Thymus (tissue), 11 donors: ENCODE measurements around the gene LRRC45. TPM values are rescaled to one million over a fixed set of nuclear protein-coding genes. Genes with fewer than 3 reads are reported as not detected.

Source experiments
- DNase-seq, 9 donors: peaks; one replicate each; pipeline ENCODE4 v3.0.0-alpha.2; 2013; ENCODE audit warnings: low spot score in 9 of 9, low read depth in 6 of 9, missing footprints in 1 of 9
- H3K27ac ChIP-seq, 2 donors: one replicate each; pipeline ENCODE4 v1.5.1; 2013; ENCODE audit warnings: control low read depth in 1 of 2, low read depth in 1 of 2, low read length in 1 of 2, mild to moderate bottlenecking in 1 of 2, moderate library complexity in 1 of 2
- H3K27me3 ChIP-seq, 2 donors: one replicate each; pipeline ENCODE4 v1.5.1; 2013; ENCODE audit warnings: low read length in 1 of 2; ENCODE audit not compliant: control insufficient read depth in 2 of 2, insufficient read depth in 1 of 2
- H3K36me3 ChIP-seq, 2 donors: one replicate each; pipeline ENCODE4 v1.5.1; 2013; ENCODE audit warnings: low read length in 1 of 2, mild to moderate bottlenecking in 1 of 2, moderate library complexity in 1 of 2; ENCODE audit not compliant: control insufficient read depth in 2 of 2, insufficient read depth in 2 of 2
- H3K4me1 ChIP-seq, 2 donors: one replicate each; pipeline ENCODE4 v1.5.1; 2013; ENCODE audit warnings: low read length in 2 of 2; ENCODE audit not compliant: control insufficient read depth in 2 of 2, insufficient read depth in 2 of 2
- H3K4me3 ChIP-seq, 2 donors: one replicate each; pipeline ENCODE4 v1.5.1; 2013; ENCODE audit warnings: low read length in 2 of 2, control low read depth in 1 of 2, mild to moderate bottlenecking in 1 of 2
- H3K9me3 ChIP-seq, 2 donors: one replicate each; pipeline ENCODE4 v1.5.1; 2013; ENCODE audit warnings: low read length in 1 of 2, mild to moderate bottlenecking in 1 of 2; ENCODE audit not compliant: control insufficient read depth in 2 of 2, insufficient read depth in 1 of 2
- WGBS: extraction: QIAGEN DNeasy Blood & Tissue Kit; methylation state at CpG from one replicate; pipeline ENCODE4 v1.1.7; 2013; 5-methylcytosine and 5-hydroxymethylcytosine counted together
- polyA plus RNA-seq: library from polyadenylated mRNA; stranded (reverse); fragments of 200-250 nt; gene quantifications from one replicate; pipeline ENCODE4 v1.2.3, GENCODE V29; 2013
- total RNA-seq: library from RNA; stranded (reverse); fragments of 120-200 nt; gene quantifications from one replicate; pipeline ENCODE4 v1.2.4, GENCODE V29; 2013
- donor health status: healthy.

LRRC45 gene
- total and polyA plus RNA-seq, 2 donors, result 15.2 to 20.7 TPM

DNA sequence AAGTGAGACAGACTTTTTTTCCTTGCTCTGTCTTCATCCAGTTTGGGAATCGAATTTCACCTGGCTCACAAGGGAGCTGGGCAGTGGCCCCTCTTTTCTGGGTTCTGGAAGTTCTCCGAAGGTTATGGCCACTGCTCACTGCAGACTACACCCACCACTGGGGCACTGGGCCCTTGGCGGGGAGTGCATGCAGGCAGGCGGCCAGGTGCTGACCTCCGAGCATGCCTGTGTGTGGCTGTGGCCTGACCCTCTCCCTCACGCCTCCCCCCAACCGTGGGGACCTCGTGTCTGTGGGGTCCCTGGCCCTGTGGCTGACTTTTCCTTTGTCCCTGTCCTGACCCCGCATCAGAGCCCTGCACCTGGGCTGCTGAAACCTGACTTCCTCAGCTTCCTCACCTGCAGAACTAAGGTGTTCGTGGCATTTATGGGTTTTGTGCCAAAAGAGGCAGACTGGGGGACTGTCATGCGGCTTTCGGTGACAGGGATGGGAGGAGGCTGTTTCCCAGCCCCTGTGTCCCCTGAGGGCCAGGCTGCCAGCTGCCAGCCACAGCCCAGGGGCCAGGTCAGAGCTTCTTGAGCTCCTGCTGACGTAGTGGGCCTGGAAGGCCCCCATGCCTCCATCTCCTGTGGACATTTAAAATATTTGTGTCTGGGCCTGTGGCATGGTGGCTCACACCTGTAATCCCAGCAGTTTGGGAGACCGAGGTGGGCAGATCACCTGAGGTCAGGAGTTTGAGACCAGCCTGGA is 24.2 kb upstream of the LRRC45 start:
- Histone ChIP-seq H3K36me3 (peaks cover 10 to 14% of the 10 kb centered on the region in 2 donors), H3K27ac (no peak overlapping the region), H3K4me1 (peaks cover 0 to 5% of the 10 kb centered on the region in 2 donors), H3K27me3 (no peaks in the 10 kb centered on the region), H3K4me3 (no peak overlapping the region), H3K9me3 (no peaks in the 10 kb centered on the region)
- 94% methylated on average over 14 of the region's 14 CpGs for WGBS
- no peak for DNase-seq

DNA sequence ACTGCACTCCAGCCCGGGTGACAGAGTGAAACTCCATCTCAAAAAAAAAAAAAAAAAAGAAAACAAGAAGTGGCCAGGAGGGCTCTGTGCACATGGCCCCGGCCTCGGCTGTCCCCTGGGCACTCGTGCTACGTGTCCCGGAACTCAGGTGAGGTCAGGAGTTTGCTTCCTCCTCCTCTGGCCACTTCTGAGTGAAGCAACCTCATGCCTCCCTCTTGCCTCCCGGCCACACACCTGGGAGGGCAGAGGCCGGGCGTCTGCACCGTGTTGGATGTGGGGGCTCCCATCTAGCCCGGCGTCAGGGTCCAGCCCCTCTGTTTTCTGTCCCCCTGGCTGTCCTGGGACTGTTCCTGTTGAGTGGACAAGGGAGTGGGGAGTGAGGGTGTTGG is 23.5 kb upstream of the LRRC45 start:
- H3K36me3 ChIP-seq, result peaks cover 10 to 14% of the 10 kb centered on the region in 2 donors
- H3K27ac ChIP-seq, result no peak overlapping the region
- no peak overlapping the region for H3K4me3 ChIP-seq
- no peaks in the 10 kb centered on the region for H3K27me3 ChIP-seq
- H3K4me1 ChIP-seq, result peaks cover 0 to 9% of the 10 kb centered on the region in 2 donors
- no peak for DNase-seq
- WGBS, result 97% methylated on average over 12 of the region's 12 CpGs
- H3K9me3 ChIP-seq, result no peaks in the 10 kb centered on the region

DNA sequence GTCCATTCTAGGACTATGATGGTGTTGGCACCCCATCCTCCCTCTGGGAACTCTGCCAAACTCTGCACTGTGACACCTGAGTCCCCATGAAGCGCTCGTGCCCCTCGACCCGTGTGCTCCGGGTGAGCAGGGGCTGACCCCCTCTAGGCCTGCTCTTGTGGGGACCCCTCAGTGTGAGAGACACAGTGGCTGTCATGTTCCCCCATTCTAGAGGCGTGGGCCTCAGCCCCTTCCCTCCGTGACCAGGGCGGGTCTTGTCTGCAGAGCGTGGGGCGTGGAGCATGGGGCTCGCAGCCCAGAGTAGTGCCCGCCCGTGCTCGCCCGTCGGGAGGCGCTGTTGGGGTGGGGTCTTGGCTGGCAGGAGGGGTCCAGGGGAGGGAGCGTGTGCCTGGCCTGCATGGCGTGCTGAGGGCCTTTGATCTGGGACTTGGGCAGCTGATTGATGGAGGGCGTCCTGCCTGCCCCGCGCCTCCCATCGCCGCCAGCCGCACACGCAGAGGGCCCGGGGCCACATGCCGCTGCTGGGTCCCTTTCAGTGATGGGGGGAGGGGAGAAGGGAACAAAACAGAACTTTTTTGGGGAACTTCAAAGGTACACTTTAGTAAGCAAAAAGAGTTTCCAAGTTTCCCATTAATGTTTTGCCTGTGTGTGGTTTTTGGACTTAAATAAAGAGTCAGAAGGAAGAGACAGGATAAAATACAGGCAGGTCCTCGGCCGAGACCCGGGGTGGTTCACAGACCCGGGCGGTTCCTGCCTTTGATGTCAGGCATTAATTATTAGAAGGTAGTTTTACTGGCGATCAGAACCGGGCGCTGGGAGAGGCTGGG is 22.9 kb upstream of the LRRC45 start:
- Histone ChIP-seq H3K9me3 (no peaks in the 10 kb centered on the region), H3K27me3 (no peaks in the 10 kb centered on the region), H3K4me3 (no peak overlapping the region), H3K27ac (no peak overlapping the region), H3K4me1 (peaks cover 0 to 11% of the 10 kb centered on the region in 2 donors), H3K36me3 (peaks cover 10 to 14% of the 10 kb centered on the region in 2 donors)
- 95% methylated on average over 36 of the region's 36 CpGs for WGBS
- no peak for DNase-seq

DNA sequence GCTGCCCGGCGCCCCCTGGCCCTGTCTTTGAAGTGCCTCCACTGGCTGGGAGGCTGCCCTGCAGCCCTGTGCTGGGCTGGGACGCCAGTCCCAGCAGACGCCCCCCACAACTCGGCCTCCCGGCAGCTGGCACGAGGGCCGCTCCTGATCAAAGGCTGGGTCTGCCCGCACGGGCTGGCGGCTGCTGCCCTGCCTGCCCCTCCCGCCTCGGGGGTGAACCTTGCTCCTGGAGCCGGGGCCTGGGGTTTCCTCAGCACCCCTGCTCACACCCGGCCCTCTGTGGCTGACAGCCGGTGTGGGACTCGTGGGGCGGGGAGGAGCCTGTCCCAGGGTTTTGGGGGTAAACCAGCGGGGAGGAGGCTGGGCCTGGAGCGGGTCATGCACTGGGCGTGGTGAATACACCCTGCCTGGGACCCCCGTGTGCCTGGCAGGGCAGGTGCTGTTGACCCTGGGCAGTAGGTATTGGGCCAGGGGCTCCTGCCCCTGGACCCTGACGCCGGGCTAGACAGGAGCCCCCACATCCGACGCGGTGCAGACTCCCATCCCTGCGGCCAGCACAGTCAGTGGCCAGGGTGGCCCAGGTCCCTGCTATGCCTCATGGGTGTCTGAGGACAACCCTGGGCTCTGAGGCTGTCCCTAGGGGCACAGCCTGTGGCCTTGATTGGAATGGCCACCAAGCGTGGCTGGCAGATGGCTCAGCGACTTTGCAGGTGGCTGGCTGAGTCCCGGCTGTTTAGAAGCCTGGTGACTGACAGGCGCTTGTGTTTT is 22.1 kb upstream of the LRRC45 start:
- Histone ChIP-seq H3K9me3 (no peaks in the 10 kb centered on the region), H3K4me1 (peaks cover 0 to 13% of the 10 kb centered on the region in 2 donors), H3K36me3 (peaks cover 10 to 14% of the 10 kb centered on the region in 2 donors), H3K27ac (no peak overlapping the region), H3K27me3 (no peaks in the 10 kb centered on the region), H3K4me3 (no peak overlapping the region)
- WGBS, result 95% methylated on average over 32 of the region's 32 CpGs
- DNase-seq, result no peak

DNA sequence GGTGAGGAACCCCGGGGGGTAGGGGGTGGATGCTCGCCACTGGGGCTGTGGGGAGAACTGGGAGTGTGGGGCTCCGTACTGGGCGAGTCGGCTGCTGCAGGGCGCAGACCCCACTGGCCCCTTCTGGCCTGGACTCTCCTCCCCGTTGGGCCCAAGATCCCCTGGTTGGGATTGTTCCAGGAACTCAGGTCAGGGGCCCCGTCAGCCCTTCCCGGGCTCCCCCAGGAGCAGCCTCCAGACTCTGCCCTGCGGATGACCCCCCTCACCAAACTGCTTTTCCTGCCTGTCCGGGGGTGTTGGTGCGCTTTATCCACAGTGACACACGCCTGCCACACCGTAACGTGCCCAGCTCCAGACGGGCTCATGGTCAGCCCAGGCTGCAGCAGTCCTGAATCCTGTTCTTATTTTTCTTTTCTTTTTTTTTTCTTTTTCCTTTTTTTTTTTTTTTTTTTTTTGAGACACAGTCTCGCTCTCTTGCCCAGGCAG is 21.5 kb upstream of the LRRC45 start:
- WGBS, result 88% methylated on average over 17 of the region's 17 CpGs
- DNase-seq, result no peak
- Histone ChIP-seq H3K9me3 (no peaks in the 10 kb centered on the region), H3K27ac (no peak overlapping the region), H3K4me3 (no peak overlapping the region), H3K36me3 (peaks cover 7 to 8% of the 10 kb centered on the region in 2 donors), H3K27me3 (no peaks in the 10 kb centered on the region), H3K4me1 (peaks cover 0 to 16% of the 10 kb centered on the region in 2 donors)

DNA sequence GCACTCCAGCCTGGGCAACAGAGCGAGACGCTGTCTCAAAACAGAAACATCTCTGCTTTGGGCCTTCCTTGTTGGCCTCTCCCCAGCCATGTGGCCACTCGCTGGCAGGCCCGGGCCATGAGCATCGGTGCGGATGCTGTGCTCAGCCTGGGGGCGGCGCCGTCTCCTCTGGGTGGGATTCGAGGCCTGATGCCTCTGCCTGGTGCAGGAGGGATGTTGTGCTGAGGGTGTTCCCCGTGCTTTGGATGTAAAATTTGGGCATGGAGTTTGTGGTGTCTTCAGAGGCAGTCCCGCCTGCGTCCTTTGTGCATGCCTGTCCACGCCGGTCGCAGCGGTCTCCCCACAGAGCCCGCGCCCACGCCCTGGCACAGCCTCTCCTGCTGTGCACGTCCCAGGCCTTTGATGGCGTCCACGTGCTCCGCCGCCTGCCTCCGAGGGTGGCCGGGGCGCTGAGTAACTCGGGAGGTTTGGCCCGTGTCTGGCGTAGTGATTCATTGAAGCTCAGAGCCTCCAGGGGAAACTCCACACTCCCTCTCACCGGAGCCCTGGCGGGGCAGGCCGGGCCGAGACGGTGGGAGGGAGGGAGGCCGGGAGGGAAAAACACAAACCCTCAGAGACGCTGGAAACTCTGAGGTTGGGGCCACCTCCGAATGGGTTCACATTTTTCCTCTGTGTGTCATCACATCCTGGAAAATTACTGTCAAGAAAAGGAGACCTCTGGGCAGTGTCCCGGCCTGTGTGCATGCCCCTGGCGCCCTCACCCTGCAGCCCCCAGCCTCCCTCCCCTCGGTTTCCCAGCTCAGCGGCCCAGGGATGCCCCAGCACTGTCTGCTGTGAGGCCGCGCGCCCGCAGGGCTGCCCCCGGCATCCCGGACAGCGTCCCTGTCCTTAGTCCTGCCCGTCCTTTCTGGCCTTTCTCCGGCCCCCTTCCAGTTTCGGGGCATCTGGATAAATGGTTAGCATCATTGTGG is 19.4 kb upstream of the LRRC45 start:
- H3K27ac ChIP-seq, result peak overlapping the region in 1 of 2 donors; percentile 64
- H3K9me3 ChIP-seq, result no peaks in the 10 kb centered on the region
- 95% methylated on average over 53 of the region's 53 CpGs for WGBS
- no peak overlapping the region for H3K4me3 ChIP-seq
- no peaks in the 10 kb centered on the region for H3K27me3 ChIP-seq
- H3K4me1 ChIP-seq, result peaks cover 0 to 16% of the 10 kb centered on the region in 2 donors
- DNase-seq, result no peak
- peaks cover 0 to 4% of the 10 kb centered on the region in 2 donors for H3K36me3 ChIP-seq

DNA sequence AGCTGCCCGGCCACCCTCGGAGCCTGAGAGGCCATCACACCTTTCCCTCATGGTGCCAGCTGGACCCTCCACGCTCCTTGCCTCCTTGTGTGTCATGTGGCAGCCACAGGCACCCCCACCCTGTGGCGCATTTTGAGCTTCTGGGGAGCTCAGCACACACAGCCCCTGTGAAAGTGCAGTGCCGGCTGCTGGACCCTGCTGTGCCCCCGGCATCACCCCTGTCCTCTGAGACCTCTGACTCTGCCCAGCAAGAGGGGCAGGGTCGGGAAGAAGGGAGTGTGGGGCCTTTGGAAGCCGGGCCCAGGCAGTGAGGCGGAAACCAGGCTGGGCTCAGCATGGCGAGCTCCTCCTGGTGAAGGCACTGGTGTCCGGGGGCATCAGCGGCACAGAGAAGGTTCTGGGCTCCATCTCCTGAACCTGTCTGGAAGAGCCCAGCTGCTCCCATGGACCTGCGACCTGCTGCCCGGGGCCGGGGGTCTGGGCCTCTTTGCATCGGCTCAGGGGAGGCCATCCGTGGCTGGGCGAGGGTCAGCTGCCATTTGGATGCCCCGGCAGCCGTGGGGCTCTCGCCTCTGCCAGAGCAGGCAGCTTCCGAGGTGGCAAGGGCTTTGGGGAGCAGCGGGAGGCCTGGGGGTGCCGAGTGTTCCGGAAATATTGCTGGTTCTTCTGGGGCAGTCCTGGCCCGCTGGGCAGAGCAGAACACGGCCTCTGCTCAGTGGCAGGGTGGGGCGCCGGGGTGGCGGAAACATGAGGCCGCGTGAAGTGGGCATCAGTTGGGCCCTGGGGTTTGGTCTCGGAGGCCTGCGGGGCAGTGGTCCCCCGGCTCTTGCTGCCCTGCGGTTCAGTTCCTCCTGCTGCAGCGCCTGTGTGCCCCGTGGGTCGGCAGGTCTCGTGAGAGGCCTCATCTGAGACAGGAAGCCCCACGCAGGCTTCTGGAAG is 18.3 kb upstream of the LRRC45 start:
- WGBS, result 91% methylated on average over 41 of the region's 41 CpGs
- H3K4me1 ChIP-seq, result peaks cover 0 to 16% of the 10 kb centered on the region in 2 donors
- no peak for DNase-seq
- H3K27me3 ChIP-seq, result no peaks in the 10 kb centered on the region
- no peak overlapping the region for H3K27ac ChIP-seq
- H3K4me3 ChIP-seq, result no peak overlapping the region
- peaks cover 0 to 4% of the 10 kb centered on the region in 2 donors for H3K36me3 ChIP-seq
- no peaks in the 10 kb centered on the region for H3K9me3 ChIP-seq
